Activated CD4-positive, alpha-beta T cell treated with anti-CD3 and anti-CD28 coated beads for 1 hour (primary cell): ENCODE measurements around the gene NTS.

Experiments
- DNase-seq: peaks from one replicate; pipeline ENCODE4 v3.0.0-alpha.2; 2020

NTS gene

DNA sequence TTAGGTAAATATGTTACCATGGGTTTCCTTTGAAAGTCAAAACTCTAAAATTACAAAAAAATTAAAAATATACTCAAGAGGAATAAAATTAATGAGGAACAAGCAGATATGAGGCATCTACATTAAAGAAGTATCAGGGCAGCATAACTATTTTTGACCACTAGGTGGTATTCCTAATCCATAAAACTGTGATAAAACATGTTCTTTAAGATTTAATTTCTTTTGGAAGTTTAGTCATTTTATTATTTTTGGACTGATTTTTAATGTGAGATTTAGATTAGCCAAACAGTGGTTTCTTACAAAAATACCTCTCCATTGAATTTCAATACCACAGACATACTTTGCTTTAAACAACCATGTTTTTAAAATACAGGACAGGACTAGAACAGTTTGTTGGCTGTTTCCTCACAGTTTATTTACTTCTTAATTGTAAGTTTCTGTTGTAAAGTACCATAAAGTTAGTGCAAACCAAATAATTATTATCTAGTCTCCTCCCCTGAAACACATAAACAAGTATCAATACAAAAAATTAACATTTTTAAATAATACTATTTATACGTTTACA lies 49.8 kb downstream of the NTS start:
- no peak for DNase-seq

DNA sequence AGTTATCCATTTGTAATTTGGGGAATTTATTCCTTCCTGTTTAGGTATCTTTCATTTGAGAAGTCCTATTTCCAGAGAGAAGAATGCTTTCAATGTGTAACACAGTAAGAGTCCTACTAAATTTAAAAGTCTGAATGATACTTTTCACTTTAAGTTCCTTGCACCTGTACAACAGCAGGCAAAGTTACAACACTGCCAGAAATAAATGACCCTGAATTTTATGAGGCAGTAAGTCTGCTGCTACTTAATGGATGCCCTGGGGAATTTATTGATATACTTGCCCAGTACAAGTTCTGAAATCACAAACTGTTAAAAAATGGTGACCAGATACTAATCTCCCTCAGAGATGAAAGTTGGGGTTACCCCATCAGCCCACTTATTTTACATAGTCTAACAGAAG lies 53.1 kb downstream of the NTS start:
- DNase-seq, result no peak
